Measurements from ENCODE around the gene ZNF764. TPM values are rescaled to one million over a fixed set of nuclear protein-coding genes. Genes with fewer than 3 reads are reported as not detected.
A peak's percentile ranks its signal among the peaks of the same experiment; 100 is the strongest.
"Not testable (repeated sequence)": the region's sequence is repeated elsewhere in the genome, so short reads cannot be mapped to it uniquely, and the experiment has no call there.

ZNF764 gene
- polyA plus RNA-seq, 1 donor: 9.6 TPM

- DNase-seq: peak; percentile 57
These were observed 31.9 kb downstream of the ZNF764 start, which contains the start of gene ZNF768 for GRCh38 chr16:30526137-30526822. Gene ZNF768, minus strand, starts transcription at chr16:30526566. Its CDS starts 153 bp downstream, at chr16:30526413.

- DNase-seq: no peak
These were observed 32.4 kb downstream of the ZNF764 start for GRCh38 chr16:30525844-30526136.

DNA sequence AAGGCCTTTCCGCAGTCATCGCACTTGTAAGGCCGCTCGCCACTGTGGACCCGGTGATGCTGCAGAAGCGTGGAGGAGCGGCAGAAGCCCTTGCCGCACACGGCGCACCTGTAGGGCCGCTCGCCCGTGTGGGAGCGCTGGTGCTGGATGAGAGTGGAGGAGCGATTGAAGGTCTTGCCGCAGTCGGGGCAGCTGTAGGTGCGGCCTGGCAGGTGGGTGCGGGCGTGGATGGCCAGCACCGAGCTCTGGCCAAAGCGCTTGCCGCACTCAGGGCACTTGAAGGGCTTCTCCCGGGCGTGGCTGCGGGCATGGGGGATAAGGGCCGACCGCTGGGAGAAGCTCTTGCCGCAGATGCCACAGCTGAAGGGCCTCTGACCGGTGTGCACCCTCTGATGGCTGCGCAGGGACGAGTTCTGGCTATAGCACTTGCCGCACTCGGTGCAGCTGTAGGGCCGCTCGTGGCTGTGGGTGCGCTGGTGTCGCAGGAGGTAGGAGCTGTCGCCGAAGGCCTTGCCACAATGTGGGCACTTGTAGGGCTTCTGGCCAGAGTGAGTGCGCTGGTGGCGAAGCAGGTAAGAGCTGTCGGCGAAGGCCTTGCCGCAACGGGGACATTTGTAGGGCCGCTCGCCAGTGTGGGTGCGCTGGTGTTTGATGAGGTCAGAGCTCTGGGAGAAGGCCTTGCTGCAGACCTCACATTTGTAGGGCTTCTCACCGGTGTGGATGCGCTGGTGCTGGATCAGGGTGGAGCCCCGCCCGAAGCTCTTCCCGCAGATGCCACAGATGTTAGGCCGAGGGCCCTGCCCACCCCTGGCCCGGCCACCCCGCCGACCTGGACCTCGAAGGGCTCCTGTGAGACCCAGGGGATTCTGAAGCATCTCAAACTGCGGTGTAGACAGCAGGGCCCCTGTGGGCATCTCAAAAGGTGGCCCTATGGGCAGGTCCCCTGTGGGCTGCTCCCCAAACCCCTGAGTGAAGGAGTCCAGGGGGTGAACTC, 33.3 kb downstream of the ZNF764 start:
- no peak for DNase-seq

DNA sequence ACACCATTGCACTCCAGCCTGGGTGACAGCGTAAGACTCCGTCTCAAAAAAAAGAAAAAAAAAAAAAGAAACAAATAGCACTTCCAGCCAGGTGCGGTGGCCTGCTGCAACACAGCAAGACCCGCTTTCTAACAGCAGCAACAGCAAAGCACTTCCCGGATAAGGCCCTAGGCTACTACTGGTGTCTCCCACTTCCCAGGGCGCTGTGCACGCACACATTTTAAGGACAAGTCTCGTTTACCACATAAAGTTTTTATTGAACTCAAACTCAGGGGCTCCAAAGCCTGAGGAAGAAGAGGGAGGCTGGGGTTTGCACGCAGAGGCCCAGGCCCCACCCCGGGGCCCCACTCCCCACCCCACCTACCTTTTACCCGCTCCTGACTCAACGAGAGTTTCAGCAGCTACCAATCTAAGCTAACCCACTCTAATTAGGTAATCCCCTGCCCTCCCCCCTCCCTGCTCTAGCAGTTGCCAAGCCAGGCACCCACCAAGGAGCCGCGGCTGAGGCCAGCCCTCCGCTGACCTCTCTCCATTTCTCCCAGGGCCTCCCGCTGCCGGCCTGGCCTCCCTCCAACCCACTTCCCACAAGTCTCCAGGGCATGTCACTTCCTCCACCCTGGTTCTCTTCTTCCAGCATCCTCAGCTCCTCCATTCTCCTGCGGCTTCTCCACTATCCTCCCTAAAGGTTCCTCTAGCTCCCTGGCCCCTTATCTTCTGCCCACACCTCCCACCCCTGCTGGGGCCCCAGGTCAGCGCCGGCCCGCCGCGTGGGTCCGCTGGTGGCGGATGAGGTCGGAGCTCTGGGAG, 34.2 kb downstream of the ZNF764 start:
- DNase-seq: no peak

- DNase-seq: not testable (repeated sequence)
These were observed 35.3 kb downstream of the ZNF764 start for GRCh38 chr16:30522702-30523463.

DNA sequence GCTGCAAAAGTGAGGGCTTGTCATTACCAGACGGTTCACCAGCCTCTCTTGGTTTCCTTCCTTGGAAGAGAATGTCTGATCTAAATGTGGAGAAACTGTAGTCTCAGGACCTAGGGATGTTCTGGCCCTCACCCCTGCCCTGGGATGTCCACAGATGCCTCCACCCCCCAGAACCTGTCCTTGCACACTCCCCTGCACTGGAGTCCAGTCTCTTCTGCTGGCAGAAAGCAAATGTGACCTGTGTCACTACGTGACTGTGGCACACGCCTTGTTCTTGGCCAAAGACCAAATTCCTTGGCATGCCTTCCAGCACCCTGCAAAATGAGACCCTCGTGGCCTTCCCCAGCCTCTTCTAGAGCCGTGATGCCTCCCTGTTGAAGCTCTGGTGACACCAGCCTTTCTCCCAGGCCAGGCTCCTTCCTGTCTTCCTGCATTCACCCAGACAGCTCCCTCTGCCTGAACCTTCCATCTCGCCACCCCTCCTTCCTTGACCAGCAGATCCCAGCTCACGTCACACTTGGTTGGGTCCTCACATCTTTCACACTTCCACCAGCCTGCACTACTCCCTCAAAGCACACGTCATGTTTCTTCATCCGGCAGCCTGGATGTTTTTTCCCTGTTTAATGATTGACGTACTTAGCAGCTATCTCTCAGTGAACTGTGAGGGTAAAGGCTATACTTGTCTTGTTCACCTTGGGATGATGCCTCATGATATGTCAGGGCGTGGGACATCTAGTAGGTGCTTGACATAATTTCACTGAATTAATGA, 36.1 kb downstream of the ZNF764 start:
- DNase-seq: no peak

DNA sequence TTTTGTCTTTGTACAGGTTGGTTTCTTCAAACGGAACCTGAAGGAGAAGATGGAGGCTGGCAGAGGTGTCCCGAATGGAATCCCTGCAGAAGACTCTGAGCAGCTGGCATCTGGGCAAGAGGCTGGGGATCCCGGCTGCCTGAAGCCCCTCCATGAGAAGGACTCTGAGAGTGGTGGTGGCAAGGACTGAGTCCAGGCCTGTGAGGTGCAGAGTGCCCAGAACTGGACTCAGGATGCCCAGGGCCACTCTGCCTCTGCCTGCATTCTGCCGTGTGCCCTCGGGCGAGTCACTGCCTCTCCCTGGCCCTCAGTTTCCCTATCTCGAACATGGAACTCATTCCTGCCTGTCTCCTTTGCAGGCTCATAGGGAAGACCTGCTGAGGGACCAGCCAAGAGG, 36.7 kb downstream of the ZNF764 start:
- DNase-seq: no peak

DNA sequence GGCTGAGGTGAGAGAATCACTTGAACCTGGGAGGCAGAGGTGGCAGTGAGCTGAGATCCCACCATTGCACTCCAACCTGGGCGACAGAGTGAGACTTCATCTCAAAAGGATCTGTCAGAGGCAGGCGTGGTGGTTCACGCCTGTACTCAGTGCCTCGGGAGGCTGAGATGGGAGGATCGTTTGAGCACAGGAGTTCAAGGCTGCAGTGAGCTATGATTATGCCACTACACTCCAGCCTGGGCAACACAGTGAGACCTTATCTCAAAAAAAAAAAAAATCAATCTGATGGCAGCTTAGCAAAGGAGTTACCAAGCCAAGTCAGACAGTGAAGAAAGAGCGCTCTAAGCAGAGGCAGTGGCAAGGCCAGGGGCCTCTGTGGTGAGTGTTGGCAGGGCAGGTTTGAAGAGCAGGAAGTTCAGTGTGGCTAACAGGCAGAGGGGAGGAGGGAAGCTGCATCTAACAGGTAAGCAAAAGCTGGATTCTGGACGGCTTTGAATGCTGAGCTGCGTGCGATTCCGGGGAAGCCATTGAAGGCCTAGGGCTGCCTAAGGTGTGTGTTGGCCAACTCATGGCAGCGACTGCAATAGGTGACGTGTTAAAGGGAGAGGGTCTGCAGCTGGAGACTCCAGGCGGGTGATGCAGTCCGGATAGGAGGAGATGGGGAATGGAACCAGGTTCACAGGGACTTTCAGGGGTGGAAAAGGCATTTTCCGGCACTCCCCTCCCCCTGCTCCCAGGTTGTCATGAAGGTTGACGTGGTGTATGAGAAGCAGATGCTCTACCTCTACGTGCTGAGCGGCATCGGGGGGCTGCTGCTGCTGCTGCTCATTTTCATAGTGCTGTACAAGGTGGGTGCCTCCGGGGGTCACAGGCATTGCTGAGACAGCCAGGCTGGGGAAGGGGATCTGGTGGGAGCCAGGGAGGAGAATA, 38.8 kb downstream of the ZNF764 start:
- no peak for DNase-seq

GRCh38 chr16:30518552-30518951, 39.6 kb downstream of the ZNF764 start:
- no peak for DNase-seq

DNA sequence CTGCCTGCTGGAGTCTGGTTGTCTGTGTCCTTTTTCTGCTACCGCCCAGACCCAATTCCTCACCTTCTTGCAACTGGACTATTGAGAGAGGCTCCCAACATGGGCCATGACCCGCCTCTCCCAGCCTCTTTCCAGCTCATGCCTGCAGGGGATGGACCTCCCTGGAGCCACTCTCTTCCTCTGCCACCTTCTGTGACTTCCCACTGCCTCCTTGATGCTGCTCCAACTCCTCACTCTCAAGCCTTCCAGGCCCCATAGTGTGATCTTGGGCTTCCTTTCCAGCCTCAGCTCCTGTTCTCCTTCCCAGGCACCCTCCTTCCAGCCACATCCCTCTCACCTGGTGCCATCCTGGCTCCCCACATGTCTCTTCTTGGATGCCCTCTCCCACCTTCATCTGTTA, 42.9 kb downstream of the ZNF764 start:
- no peak for DNase-seq

DNA sequence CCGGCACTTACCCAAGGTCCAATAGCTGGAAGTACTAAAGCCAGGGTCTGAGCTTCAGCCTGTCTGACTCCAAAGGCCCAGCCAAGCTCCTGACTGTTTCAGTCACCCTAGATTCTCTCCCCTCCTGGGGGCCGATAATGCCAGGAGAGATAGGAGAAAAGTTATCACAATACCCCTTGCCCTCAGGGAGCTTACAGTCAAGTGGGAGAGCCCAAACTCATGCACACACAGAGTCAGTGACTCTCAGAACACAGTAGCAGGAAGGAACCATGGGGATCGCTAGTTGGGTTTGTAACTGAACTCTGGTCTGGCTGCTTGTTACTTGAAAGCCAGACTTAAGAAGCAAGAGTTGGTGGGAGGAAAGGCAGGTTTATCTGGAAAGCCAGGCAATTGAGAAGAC, 46.7 kb downstream of the ZNF764 start:
- DNase-seq: no peak

- DNase-seq: no peak
These were observed 47.7 kb downstream of the ZNF764 start for GRCh38 chr16:30510376-30510938.

GRCh38 chr16:30509081-30509765, 49.0 kb downstream of the ZNF764 start:
- no peak for DNase-seq

Other genes with a start within 250 kb of the ZNF764 start
- 34.3 TPM for gene CD2BP2, start 203.1 kb downstream of the ZNF764 start, polyA plus RNA-seq (ENCODE audit: insufficient read length)
- 40.8 TPM for gene TBC1D10B, start 187.9 kb downstream of the ZNF764 start, polyA plus RNA-seq (ENCODE audit: insufficient read length)
- 9,565 TPM for gene MYL11, start 183.6 kb downstream of the ZNF764 start, polyA plus RNA-seq (ENCODE audit: insufficient read length)
- 3.2 TPM for gene SEPTIN1, start 175.8 kb downstream of the ZNF764 start, polyA plus RNA-seq (ENCODE audit: insufficient read length)
- gene ZNF48, start 163.0 kb downstream of the ZNF764 start, polyA plus RNA-seq (ENCODE audit: insufficient read length): 7.0 TPM
- gene ZNF771, start 150.8 kb downstream of the ZNF764 start, polyA plus RNA-seq (ENCODE audit: insufficient read length): 6.0 TPM
- gene DCTPP1, start 128.3 kb downstream of the ZNF764 start, polyA plus RNA-seq (ENCODE audit: insufficient read length): 28.4 TPM
- gene SEPHS2, start 112.5 kb downstream of the ZNF764 start, polyA plus RNA-seq (ENCODE audit: insufficient read length): 13.0 TPM
- 4.1 TPM for gene ITGAL, start 85.6 kb downstream of the ZNF764 start, polyA plus RNA-seq (ENCODE audit: insufficient read length)
- 31.0 TPM for gene ZNF768, start 31.8 kb downstream of the ZNF764 start, polyA plus RNA-seq (ENCODE audit: insufficient read length)
- gene ZNF747, start 23.5 kb downstream of the ZNF764 start, polyA plus RNA-seq (ENCODE audit: insufficient read length): 7.0 TPM
- gene ZNF688, start 13.3 kb upstream of the ZNF764 start, polyA plus RNA-seq (ENCODE audit: insufficient read length): 9.7 TPM
- 12.9 TPM for gene ZNF785, start 27.3 kb upstream of the ZNF764 start, polyA plus RNA-seq (ENCODE audit: insufficient read length)
- gene ZNF689, start 52.0 kb upstream of the ZNF764 start, polyA plus RNA-seq (ENCODE audit: insufficient read length): 7.2 TPM
- gene PRR14, start 92.6 kb upstream of the ZNF764 start, polyA plus RNA-seq (ENCODE audit: insufficient read length): 19.8 TPM
- gene FBRS, start 100.1 kb upstream of the ZNF764 start, polyA plus RNA-seq (ENCODE audit: insufficient read length): 40.6 TPM
- 36.1 TPM for gene SRCAP, start 140.8 kb upstream of the ZNF764 start, polyA plus RNA-seq (ENCODE audit: insufficient read length)
- 13.6 TPM for gene PHKG2, start 190.1 kb upstream of the ZNF764 start, polyA plus RNA-seq (ENCODE audit: insufficient read length)
- gene CFAP119, start 203.7 kb upstream of the ZNF764 start, polyA plus RNA-seq (ENCODE audit: insufficient read length): 2.6 TPM
- gene RNF40, start 203.9 kb upstream of the ZNF764 start, polyA plus RNA-seq (ENCODE audit: insufficient read length): 52.3 TPM
- gene ZNF629, start 228.8 kb upstream of the ZNF764 start, polyA plus RNA-seq (ENCODE audit: insufficient read length): 14.3 TPM